ENCODE measurements around the gene PKIB. TPM values are rescaled to one million over a fixed set of nuclear protein-coding genes. Genes with fewer than 3 reads are reported as not detected.

Gene PKIB
- total and polyA plus RNA-seq, 2 experiments from 2014 or later, result 51.0 to 85.8 TPM

- no peak overlapping the region for H3K27ac ChIP-seq
- no peak overlapping the region for H3K4me3 ChIP-seq
- no peaks in the 10 kb centered on the region for H3K27me3 ChIP-seq
- no peak for DNase-seq (ENCODE audit: low read depth in 1 of 2, low spot score in 1 of 2)
- no peaks in the 10 kb centered on the region for H3K4me1 ChIP-seq (ENCODE audit: low read depth)
- no peaks in the 10 kb centered on the region for H3K36me3 ChIP-seq
- H3K9me3 ChIP-seq (ENCODE audit: low read depth), result no peaks in the 10 kb centered on the region
- no peak for TF ChIP-seq CTCF (IDR thresholded peaks at IDR 0.05; ENCODE audit: low read depth, low read length)
Observed at GRCh38 chr6:122653094-122653493, 42.9 kb downstream of the PKIB start.

- peak in 1 of 2 donors; percentile 5 for DNase-seq (ENCODE audit: low read depth in 1 of 2, low spot score in 1 of 2)
- TF ChIP-seq CTCF (IDR thresholded peaks at IDR 0.05; ENCODE audit: low read depth, low read length), result no peak
- no peak overlapping the region for H3K27ac ChIP-seq
Observed at GRCh38 chr6:122654012-122654411, 43.8 kb downstream of the PKIB start.

GRCh38 chr6:122657601-122658000 lies 47.4 kb downstream of the PKIB start:
- Histone ChIP-seq H3K27ac (no peak overlapping the region), H3K9me3 (ENCODE audit: low read depth) (no peaks in the 10 kb centered on the region), H3K4me3 (no peak overlapping the region), H3K27me3 (no peaks in the 10 kb centered on the region), H3K4me1 (ENCODE audit: low read depth) (no peaks in the 10 kb centered on the region), H3K36me3 (no peaks in the 10 kb centered on the region)
- DNase-seq (ENCODE audit: low read depth in 1 of 2, low spot score in 1 of 2), result peak in 1 of 2 donors; percentile 3
- TF ChIP-seq CTCF (IDR thresholded peaks at IDR 0.05; ENCODE audit: low read depth, low read length), result no peak

More at GRCh38 chr6:122654012-122654411, 43.8 kb downstream of the PKIB start:
- Histone ChIP-seq H3K4me3 (no peak overlapping the region), H3K9me3 (ENCODE audit: low read depth) (no peaks in the 10 kb centered on the region), H3K36me3 (no peaks in the 10 kb centered on the region), H3K27me3 (no peaks in the 10 kb centered on the region), H3K4me1 (ENCODE audit: low read depth) (no peaks in the 10 kb centered on the region)

- Histone ChIP-seq H3K36me3 (no peaks in the 10 kb centered on the region), H3K9me3 (ENCODE audit: low read depth) (no peaks in the 10 kb centered on the region), H3K4me3 (no peak overlapping the region), H3K4me1 (ENCODE audit: low read depth) (no peaks in the 10 kb centered on the region), H3K27ac (no peak overlapping the region), H3K27me3 (no peaks in the 10 kb centered on the region)
- DNase-seq (ENCODE audit: low read depth in 1 of 2, low spot score in 1 of 2), result no peak
- no peak for TF ChIP-seq CTCF (IDR thresholded peaks at IDR 0.05; ENCODE audit: low read depth, low read length)
Observed at GRCh38 chr6:122660296-122660695, 50.1 kb downstream of the PKIB start.

GRCh38 chr6:122663981-122664380 lies 53.8 kb downstream of the PKIB start:
- no peak for DNase-seq (ENCODE audit: low read depth in 1 of 2, low spot score in 1 of 2)
- no peak for TF ChIP-seq CTCF (IDR thresholded peaks at IDR 0.05; ENCODE audit: low read depth, low read length)

GRCh38 chr6:122665929-122666328 lies 55.7 kb downstream of the PKIB start:
- DNase-seq (ENCODE audit: low read depth in 1 of 2, low spot score in 1 of 2), result no peak
- Histone ChIP-seq H3K27me3 (no peaks in the 10 kb centered on the region), H3K4me1 (ENCODE audit: low read depth) (no peaks in the 10 kb centered on the region), H3K9me3 (ENCODE audit: low read depth) (no peaks in the 10 kb centered on the region), H3K36me3 (no peaks in the 10 kb centered on the region), H3K27ac (no peak overlapping the region), H3K4me3 (no peak overlapping the region)
- TF ChIP-seq CTCF (IDR thresholded peaks at IDR 0.05; ENCODE audit: low read depth, low read length), result no peak

More at GRCh38 chr6:122663981-122664380, 53.8 kb downstream of the PKIB start:
- H3K27me3 ChIP-seq, result no peaks in the 10 kb centered on the region
- H3K9me3 ChIP-seq (ENCODE audit: low read depth), result no peaks in the 10 kb centered on the region
- H3K4me3 ChIP-seq, result no peak overlapping the region
- no peak overlapping the region for H3K27ac ChIP-seq
- no peaks in the 10 kb centered on the region for H3K36me3 ChIP-seq
- no peaks in the 10 kb centered on the region for H3K4me1 ChIP-seq (ENCODE audit: low read depth)
